Activated CD8-positive, alpha-beta T cell treated with anti-CD3 and anti-CD28 coated beads for 36 hours (primary cell): ENCODE data around the gene MDH1B. TPM values are rescaled to one million over a fixed set of nuclear protein-coding genes. Genes with fewer than 3 reads are reported as not detected.

Experiments used
- ATAC-seq: fragments of 200-7000 bp; cut with Tn5 transposase; one replicate; pipeline ENCODE4 v1.10.0; 2021; ENCODE audit warnings: mild to moderate bottlenecking, moderate library complexity
- CTCF ChIA-PET: fragments of 350-600 bp; sonication (Branson Sonifier 250); formaldehyde crosslinking; loops from one replicate; lab custom pipeline; 2021; ENCODE audit warnings: antibody characterized with exemption; lab: Charles Lee
- POLR2A ChIA-PET: fragments of 350-600 bp; sonication (Branson Sonifier 250); formaldehyde crosslinking; loops from one replicate; lab custom pipeline; 2021; ENCODE audit warnings: antibody characterized with exemption; lab: Charles Lee
- DNase-seq: peaks from one replicate; pipeline ENCODE4 v3.0.0-alpha.2; 2020
- H3K27ac Mint-ChIP-seq: one replicate; pipeline ENCODE4 v1.8.0; 2021; ENCODE audit warnings: mild to moderate bottlenecking, mixed read lengths
- H3K27me3 Mint-ChIP-seq: one replicate; pipeline ENCODE4 v1.8.0; 2021; ENCODE audit warnings: mixed read lengths
- H3K36me3 Mint-ChIP-seq: one replicate; pipeline ENCODE4 v1.8.0; 2021; ENCODE audit warnings: low read depth, mixed read lengths
- H3K4me1 Mint-ChIP-seq: one replicate; pipeline ENCODE4 v1.8.0; 2021; ENCODE audit warnings: low read depth, mixed read lengths
- H3K4me3 Mint-ChIP-seq: one replicate; pipeline ENCODE4 v1.8.0; 2021; ENCODE audit warnings: mild to moderate bottlenecking, moderate library complexity, mixed read lengths
- H3K9me3 Mint-ChIP-seq: one replicate; pipeline ENCODE4 v1.8.0; 2021; ENCODE audit warnings: mixed read lengths
- intact Hi-C: fragments of 100-400 bp; cut with micrococcal nuclease; formaldehyde crosslinking; loops from one replicate; pipeline ENCODE4 v1.10.0; 2022
- microRNA-seq: library from miRNA; unstranded; fragments of <30 nt; microRNA quantifications from one replicate; pipeline ENCODE4 v1.2.0, GENCODE V29; 2022; ENCODE audit warnings: borderline microRNAs expressed, borderline replicate concordance
- total RNA-seq, 2 experiments: library from RNA; stranded (reverse); gene quantifications; one replicate each; pipeline ENCODE4 v1.2.3, GENCODE V29; 2021
- TF ChIP-seq, protein P1 (sequence below): fragments of 200-600 bp; IDR thresholded peaks from one replicate; pipeline ENCODE4 v1.8.0; 2022; ENCODE audit warnings: antibody characterized with exemption, mild to moderate bottlenecking

The MDH1B gene
- total RNA-seq, 2 experiments from 2014 or later = 0.56 to 0.92 TPM

DNA sequence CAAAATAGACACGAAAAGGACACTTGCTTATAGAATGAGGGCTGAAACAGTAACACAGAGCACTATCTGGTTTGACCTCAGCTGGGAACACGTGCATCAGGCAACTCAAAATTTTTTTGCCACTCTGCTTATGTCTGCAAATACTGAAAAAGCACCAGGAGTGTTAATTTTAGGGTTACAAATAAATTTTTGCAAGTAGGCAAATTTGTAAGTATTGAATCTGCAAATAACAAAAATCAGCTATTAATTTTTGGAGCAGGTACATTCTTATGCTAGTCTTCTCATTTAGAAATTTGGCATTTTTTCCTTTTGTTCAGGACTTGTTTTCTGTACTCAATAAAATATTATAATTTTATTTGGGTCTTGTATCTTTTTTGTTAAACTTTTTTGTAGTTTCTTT, 76.7 kb downstream of the MDH1B start:
- intact Hi-C loops = no loop called here
- Mint-ChIP-seq H3K4me3 (no peak overlapping the region), H3K36me3 (no peaks in the 10 kb centered on the region), H3K9me3 (no peaks in the 10 kb centered on the region), H3K4me1 (peaks cover 3% of the 10 kb centered on the region), H3K27ac (no peak overlapping the region), H3K27me3 (peaks cover 1% of the 10 kb centered on the region)
- POLR2A ChIA-PET = interaction anchor here (0.8 kb wide), 1 partner anchor 76 kb away, joined by 6 read pairs; no protein-coding TSS in a partner anchor
- TF ChIP-seq, protein P1, sequence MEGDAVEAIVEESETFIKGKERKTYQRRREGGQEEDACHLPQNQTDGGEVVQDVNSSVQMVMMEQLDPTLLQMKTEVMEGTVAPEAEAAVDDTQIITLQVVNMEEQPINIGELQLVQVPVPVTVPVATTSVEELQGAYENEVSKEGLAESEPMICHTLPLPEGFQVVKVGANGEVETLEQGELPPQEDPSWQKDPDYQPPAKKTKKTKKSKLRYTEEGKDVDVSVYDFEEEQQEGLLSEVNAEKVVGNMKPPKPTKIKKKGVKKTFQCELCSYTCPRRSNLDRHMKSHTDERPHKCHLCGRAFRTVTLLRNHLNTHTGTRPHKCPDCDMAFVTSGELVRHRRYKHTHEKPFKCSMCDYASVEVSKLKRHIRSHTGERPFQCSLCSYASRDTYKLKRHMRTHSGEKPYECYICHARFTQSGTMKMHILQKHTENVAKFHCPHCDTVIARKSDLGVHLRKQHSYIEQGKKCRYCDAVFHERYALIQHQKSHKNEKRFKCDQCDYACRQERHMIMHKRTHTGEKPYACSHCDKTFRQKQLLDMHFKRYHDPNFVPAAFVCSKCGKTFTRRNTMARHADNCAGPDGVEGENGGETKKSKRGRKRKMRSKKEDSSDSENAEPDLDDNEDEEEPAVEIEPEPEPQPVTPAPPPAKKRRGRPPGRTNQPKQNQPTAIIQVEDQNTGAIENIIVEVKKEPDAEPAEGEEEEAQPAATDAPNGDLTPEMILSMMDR = no peak
- CTCF ChIA-PET = interaction anchor here (1.9 kb wide), 1 partner anchor 93 kb away, joined by 4 read pairs; no protein-coding TSS in a partner anchor
- ATAC-seq (no peak), DNase-seq (no peak)

Small RNA genes lying within 50 kb of the gene (microRNA-seq; reads per million reads assigned to microRNA genes)
- gene MIR3130-1 = not detected
- not detected for gene MIR3130-2

Other genes starting within 250 kb of the MDH1B start
- gene FAM237A, start 122.8 kb downstream of the MDH1B start, total RNA-seq = not detected
- not detected for gene DYTN, start 46.9 kb downstream of the MDH1B start, total RNA-seq
- gene FASTKD2, start 278 bp upstream of the MDH1B start, total RNA-seq = 10 to 100 TPM; 32.8 to 33.7 TPM
- gene CPO, start 174.2 kb upstream of the MDH1B start, total RNA-seq = not detected